Lung (tissue), 12 donors: ENCODE measurements around the gene NPAS3. TPM values are rescaled to one million over a fixed set of nuclear protein-coding genes. Genes with fewer than 3 reads are reported as not detected.

Source experiments
- ATAC-seq: fragments of 200-7000 bp; cut with Tn5 transposase; one replicate; pipeline ENCODE4 v1.9.1; 2020; ENCODE audit warnings: moderate number of reproducible peaks; ENCODE audit not compliant: insufficient read depth, low FRiP score
- DNase-seq, 3 donors: peaks; one replicate each; pipeline ENCODE4 v3.0.0-alpha.2; 2013 to 2017
- H3K27ac ChIP-seq, 2 donors: one replicate each; pipeline ENCODE4 v1.5.1; 2013; ENCODE audit warnings: mild to moderate bottlenecking in 2 of 2, moderate library complexity in 2 of 2, control low read depth in 1 of 2, inconsistent platforms in 1 of 2, low read depth in 1 of 2, low read length in 1 of 2
- H3K27me3 ChIP-seq, 3 donors: one replicate each; pipeline ENCODE4 v1.5.1; 2013; ENCODE audit warnings: low read length in 2 of 3; ENCODE audit not compliant: control insufficient read depth in 3 of 3, insufficient read depth in 3 of 3
- H3K36me3 ChIP-seq, 4 donors: one replicate each; pipeline ENCODE4 v1.5.1; 2013; ENCODE audit warnings: low read length in 4 of 4, mild to moderate bottlenecking in 1 of 4, moderate library complexity in 1 of 4; ENCODE audit not compliant: control insufficient read depth in 4 of 4, insufficient read depth in 4 of 4
- H3K4me1 ChIP-seq, 5 donors: one replicate each; pipeline ENCODE4 v1.5.1; 2013; ENCODE audit warnings: low read length in 5 of 5, mild to moderate bottlenecking in 2 of 5, moderate library complexity in 1 of 5; ENCODE audit not compliant: control insufficient read depth in 5 of 5, insufficient read depth in 5 of 5
- H3K4me3 ChIP-seq: one replicate; pipeline ENCODE4 v1.5.1; 2013; ENCODE audit warnings: mild to moderate bottlenecking, control low read depth, moderate library complexity
- H3K9ac ChIP-seq, 2 donors: one replicate each; pipeline ENCODE4 v1.5.1; 2013; ENCODE audit warnings: low read length in 2 of 2, control low read depth in 1 of 2; ENCODE audit not compliant: insufficient read depth in 1 of 2
- H3K9me3 ChIP-seq, 4 donors: one replicate each; pipeline ENCODE4 v1.5.1; 2013; ENCODE audit warnings: low read length in 3 of 4, mild to moderate bottlenecking in 1 of 4, moderate library complexity in 1 of 4; ENCODE audit not compliant: control insufficient read depth in 4 of 4, insufficient read depth in 3 of 4
- WGBS, 2 donors: extraction: QIAGEN DNeasy Blood & Tissue Kit; methylation state at CpG; one replicate each; pipeline ENCODE4 v1.1.7; 2013; 5-methylcytosine and 5-hydroxymethylcytosine counted together
- polyA plus RNA-seq, 2 donors: library from polyadenylated mRNA; stranded (reverse); fragments of 200-250 nt; gene quantifications; one replicate each; pipeline ENCODE4 v1.2.1, GENCODE V29; 2013
- total RNA-seq, 2 donors: library from RNA; depleted of rRNA in 1 of 2; stranded (reverse); fragments of >200 nt in 1 of 2; gene quantifications; one replicate each; pipeline ENCODE4 v1.2.1, GENCODE V29; 2014 to 2021
- TF ChIP-seq, protein P1 (sequence below): IDR thresholded peaks from 2 replicates; pipeline ENCODE4 v1.5.1; 2012; ENCODE audit warnings: mild to moderate bottlenecking; ENCODE audit errors: control extremely low read depth, extremely low read depth
- donor health status: control.
- donor health status: control.
- donor health status: Bipolar disorder and iron deficiency.
- donor health status: healthy.
- donor health status: DM: yes; HTN: yes; CAD: no.

The NPAS3 gene
- total and polyA plus RNA-seq, 4 donors = 0.13 to 0.48 (median 0.33) TPM

DNA sequence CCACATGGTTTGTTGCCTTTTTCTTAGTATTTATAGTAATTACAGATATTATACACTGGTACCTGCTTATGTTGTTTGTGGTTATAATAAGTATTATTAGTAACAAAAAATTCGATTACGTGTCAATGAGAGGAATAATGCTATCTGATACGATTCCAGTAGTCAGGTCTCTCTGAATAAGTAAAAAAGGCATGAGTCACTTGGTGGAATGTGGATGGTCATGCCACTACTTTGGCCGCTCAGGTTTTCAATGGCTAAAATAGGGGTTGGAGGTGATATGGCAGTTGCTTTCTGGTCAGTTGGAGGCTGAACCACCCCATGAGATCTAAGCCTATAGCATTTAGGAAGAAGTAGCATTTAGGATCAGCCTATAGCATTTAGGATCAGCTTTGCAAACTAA, 255.9 kb downstream of the NPAS3 start:
- WGBS, 2 donors = 93 to 95% methylated on average over 4 of the region's 4 CpGs
- peaks cover 0 to 6% (median 0%) of the 10 kb centered on the region in 4 donors for H3K9me3 ChIP-seq
- no peak for DNase-seq
- H3K9ac ChIP-seq = no peak overlapping the region
- TF ChIP-seq, protein P1, sequence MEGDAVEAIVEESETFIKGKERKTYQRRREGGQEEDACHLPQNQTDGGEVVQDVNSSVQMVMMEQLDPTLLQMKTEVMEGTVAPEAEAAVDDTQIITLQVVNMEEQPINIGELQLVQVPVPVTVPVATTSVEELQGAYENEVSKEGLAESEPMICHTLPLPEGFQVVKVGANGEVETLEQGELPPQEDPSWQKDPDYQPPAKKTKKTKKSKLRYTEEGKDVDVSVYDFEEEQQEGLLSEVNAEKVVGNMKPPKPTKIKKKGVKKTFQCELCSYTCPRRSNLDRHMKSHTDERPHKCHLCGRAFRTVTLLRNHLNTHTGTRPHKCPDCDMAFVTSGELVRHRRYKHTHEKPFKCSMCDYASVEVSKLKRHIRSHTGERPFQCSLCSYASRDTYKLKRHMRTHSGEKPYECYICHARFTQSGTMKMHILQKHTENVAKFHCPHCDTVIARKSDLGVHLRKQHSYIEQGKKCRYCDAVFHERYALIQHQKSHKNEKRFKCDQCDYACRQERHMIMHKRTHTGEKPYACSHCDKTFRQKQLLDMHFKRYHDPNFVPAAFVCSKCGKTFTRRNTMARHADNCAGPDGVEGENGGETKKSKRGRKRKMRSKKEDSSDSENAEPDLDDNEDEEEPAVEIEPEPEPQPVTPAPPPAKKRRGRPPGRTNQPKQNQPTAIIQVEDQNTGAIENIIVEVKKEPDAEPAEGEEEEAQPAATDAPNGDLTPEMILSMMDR = no peak
- H3K27ac ChIP-seq = no peak overlapping the region
- no peaks in the 10 kb centered on the region for H3K4me1 ChIP-seq
- H3K4me3 ChIP-seq = no peak overlapping the region
- ATAC-seq = no peak
- no peaks in the 10 kb centered on the region for H3K27me3 ChIP-seq
- no peaks in the 10 kb centered on the region for H3K36me3 ChIP-seq

DNA sequence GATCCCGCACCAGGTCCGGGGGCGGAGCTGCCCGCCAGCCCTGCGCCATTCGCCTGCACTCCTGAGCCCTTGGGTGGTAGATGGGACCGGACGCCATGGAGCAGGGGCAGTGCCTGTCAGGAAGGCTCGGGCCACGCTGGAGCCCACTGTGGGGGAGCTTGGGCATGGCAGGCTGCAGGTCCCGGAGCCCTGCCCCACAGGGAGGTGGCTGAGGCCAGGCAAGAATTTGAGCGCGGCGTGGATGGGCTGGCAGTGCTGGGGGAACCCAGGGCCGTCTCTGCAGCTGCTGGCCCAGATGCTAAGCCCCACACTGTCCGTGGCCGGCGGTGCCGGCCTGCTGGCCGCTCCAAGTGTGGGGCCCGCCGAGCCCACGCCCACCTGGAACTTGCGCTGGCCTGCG, 260.0 kb downstream of the NPAS3 start:
- TF ChIP-seq, protein P1 = no peak
- Histone ChIP-seq H3K4me3 (no peak overlapping the region), H3K4me1 (no peaks in the 10 kb centered on the region), H3K36me3 (no peaks in the 10 kb centered on the region), H3K27me3 (no peaks in the 10 kb centered on the region), H3K27ac (no peak overlapping the region), H3K9ac (no peak overlapping the region), H3K9me3 (peaks cover 0 to 6% (median 0%) of the 10 kb centered on the region in 4 donors)
- DNase-seq (no peak), ATAC-seq (no peak)
- 96 to 97% methylated on average over 20 to 25 of the region's 25 CpGs for WGBS, 2 donors

DNA sequence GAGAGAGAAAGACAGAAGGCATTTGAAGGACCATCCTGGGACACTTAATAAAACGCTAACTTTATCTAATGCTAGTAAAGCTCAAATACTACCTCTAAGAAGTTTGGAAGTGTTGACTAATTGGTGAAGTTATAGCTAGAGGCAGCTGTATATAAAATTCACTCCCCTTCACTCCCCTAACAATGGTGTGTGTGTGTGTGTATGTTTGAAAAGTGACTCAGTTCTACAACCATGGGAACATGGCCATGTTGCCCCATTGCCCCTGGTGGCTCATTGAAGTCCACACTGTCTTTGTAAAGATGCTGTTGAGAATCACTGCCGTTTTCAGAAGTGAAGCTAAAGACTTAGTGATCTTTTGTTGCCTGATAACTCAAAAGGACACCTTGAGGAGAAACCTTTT, 262.4 kb downstream of the NPAS3 start:
- TF ChIP-seq, protein P1 = no peak
- no peaks in the 10 kb centered on the region for H3K36me3 ChIP-seq
- no peak for ATAC-seq
- H3K27ac ChIP-seq = no peak overlapping the region
- no peak overlapping the region for H3K9ac ChIP-seq
- H3K9me3 ChIP-seq = peaks cover 0 to 6% (median 0%) of the 10 kb centered on the region in 4 donors
- H3K4me3 ChIP-seq = no peak overlapping the region
- no peaks in the 10 kb centered on the region for H3K4me1 ChIP-seq
- DNase-seq = no peak
- WGBS, 2 donors = 73 to 87% methylated on average over 2 of the region's 2 CpGs
- no peaks in the 10 kb centered on the region for H3K27me3 ChIP-seq

DNA sequence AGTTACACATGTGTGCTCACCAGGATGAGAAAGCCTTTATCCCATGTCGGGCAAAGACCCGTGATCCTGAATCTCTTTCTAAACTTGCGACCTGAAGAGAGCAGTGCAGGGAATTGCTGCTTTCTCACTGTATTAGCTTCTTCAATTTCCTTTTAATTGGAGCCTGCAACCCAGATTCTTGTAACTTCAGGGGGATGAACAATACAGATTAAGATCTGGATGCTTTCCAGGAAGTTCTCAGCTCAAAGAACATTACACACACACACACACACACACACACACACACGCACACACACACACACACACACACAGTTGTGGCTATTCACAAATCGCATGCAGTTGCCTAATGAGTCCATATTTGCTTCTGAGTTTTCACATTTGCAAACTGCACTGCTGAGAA, 268.3 kb downstream of the NPAS3 start:
- no peak for ATAC-seq
- no peak overlapping the region for H3K4me3 ChIP-seq
- no peak for DNase-seq
- H3K9ac ChIP-seq = no peak overlapping the region
- no peak overlapping the region for H3K27ac ChIP-seq
- H3K4me1 ChIP-seq = no peaks in the 10 kb centered on the region
- 66 to 70% methylated on average over 5 of the region's 5 CpGs for WGBS, 2 donors
- no peaks in the 10 kb centered on the region for H3K36me3 ChIP-seq
- TF ChIP-seq, protein P1 = no peak
- no peaks in the 10 kb centered on the region for H3K9me3 ChIP-seq
- peaks cover 0 to 10% (median 0%) of the 10 kb centered on the region in 3 donors for H3K27me3 ChIP-seq
